BE2C (cell line): ENCODE results near the gene C3orf49.

ENCODE experiments used
- DNase-seq: peaks from one replicate; pipeline ENCODE4 v3.0.0-alpha.2; 2020
- H3K27me3 ChIP-seq: fragments of 250-450 bp; sonication (Bioruptor Pico); 2 replicates; pipeline ENCODE4 v1.5.1; 2020; ENCODE audit warnings: mild to moderate bottlenecking
- H3K36me3 ChIP-seq: fragments of 250-450 bp; sonication (Bioruptor Pico); 2 replicates; pipeline ENCODE4 v1.5.1; 2020; ENCODE audit warnings: mild to moderate bottlenecking
- H3K4me1 ChIP-seq: fragments of 250-450 bp; sonication (Bioruptor Pico); 2 replicates; pipeline ENCODE4 v1.5.1; 2020
- H3K4me3 ChIP-seq: 2 replicates; pipeline ENCODE4 v1.5.1; 2011; ENCODE audit warnings: low read depth, low read length
- H3K9me3 ChIP-seq: fragments of 250-450 bp; sonication (Bioruptor Pico); 2 replicates; pipeline ENCODE4 v1.5.1; 2020
- TF ChIP-seq, protein P1 (sequence below): IDR thresholded peaks from 2 replicates; pipeline ENCODE4 v1.5.1; 2012; ENCODE audit warnings: mild to moderate bottlenecking, low read depth, low read length

The C3orf49 gene

DNA sequence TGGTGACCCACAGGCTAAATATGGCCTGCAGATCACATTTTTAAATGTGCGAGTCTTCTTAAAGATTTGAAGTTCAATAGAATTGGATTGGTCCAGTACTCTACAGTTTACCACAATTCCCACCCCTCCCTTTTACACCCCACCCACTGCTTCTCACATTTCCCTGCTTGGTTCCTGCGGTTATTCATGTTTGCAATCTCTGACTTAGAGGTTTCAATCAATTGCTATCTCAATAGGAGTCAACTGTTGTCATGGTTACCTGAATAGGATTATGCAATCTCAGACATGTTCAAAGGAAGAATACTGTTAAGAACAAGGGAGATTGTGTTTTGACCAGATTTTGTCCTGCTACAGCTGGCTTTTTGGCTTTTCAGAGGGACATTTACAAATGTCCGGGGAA is 4.9 kb upstream of the C3orf49 start:
- Histone ChIP-seq H3K9me3 (no peaks in the 10 kb centered on the region), H3K27me3 (no peaks in the 10 kb centered on the region), H3K4me1 (peaks cover 2% of the 10 kb centered on the region; the same call in 1 of the 2 replicates), H3K4me3 (no peak overlapping the region), H3K36me3 (no peaks in the 10 kb centered on the region)
- TF ChIP-seq, protein P1, sequence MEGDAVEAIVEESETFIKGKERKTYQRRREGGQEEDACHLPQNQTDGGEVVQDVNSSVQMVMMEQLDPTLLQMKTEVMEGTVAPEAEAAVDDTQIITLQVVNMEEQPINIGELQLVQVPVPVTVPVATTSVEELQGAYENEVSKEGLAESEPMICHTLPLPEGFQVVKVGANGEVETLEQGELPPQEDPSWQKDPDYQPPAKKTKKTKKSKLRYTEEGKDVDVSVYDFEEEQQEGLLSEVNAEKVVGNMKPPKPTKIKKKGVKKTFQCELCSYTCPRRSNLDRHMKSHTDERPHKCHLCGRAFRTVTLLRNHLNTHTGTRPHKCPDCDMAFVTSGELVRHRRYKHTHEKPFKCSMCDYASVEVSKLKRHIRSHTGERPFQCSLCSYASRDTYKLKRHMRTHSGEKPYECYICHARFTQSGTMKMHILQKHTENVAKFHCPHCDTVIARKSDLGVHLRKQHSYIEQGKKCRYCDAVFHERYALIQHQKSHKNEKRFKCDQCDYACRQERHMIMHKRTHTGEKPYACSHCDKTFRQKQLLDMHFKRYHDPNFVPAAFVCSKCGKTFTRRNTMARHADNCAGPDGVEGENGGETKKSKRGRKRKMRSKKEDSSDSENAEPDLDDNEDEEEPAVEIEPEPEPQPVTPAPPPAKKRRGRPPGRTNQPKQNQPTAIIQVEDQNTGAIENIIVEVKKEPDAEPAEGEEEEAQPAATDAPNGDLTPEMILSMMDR = no peak
- DNase-seq = no peak

DNA sequence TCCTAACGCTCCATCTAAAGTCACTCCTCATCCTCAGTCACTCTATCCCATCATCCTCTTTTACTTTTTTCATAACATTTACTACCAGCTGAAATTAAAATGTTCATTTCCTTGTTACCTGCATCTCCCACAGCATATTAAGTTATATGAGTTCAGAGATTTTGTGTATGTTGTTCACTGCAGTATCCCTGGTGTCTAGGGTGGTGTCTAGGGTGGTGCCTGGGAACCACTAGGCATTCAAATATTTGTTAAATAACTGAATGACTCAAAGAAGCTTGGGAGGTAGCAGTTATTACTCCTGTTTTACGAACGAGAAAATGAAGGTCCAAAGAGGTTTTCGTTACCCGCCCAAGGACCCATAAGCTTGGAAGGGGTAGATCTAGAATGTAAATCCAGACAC is 1.9 kb upstream of the C3orf49 start:
- H3K4me1 ChIP-seq = peaks cover 2% of the 10 kb centered on the region; the same call in 1 of the 2 replicates
- no peak overlapping the region for H3K4me3 ChIP-seq
- no peaks in the 10 kb centered on the region for H3K27me3 ChIP-seq
- H3K9me3 ChIP-seq = no peaks in the 10 kb centered on the region
- H3K36me3 ChIP-seq = no peaks in the 10 kb centered on the region
- TF ChIP-seq, protein P1 = no peak
- DNase-seq = no peak

DNA sequence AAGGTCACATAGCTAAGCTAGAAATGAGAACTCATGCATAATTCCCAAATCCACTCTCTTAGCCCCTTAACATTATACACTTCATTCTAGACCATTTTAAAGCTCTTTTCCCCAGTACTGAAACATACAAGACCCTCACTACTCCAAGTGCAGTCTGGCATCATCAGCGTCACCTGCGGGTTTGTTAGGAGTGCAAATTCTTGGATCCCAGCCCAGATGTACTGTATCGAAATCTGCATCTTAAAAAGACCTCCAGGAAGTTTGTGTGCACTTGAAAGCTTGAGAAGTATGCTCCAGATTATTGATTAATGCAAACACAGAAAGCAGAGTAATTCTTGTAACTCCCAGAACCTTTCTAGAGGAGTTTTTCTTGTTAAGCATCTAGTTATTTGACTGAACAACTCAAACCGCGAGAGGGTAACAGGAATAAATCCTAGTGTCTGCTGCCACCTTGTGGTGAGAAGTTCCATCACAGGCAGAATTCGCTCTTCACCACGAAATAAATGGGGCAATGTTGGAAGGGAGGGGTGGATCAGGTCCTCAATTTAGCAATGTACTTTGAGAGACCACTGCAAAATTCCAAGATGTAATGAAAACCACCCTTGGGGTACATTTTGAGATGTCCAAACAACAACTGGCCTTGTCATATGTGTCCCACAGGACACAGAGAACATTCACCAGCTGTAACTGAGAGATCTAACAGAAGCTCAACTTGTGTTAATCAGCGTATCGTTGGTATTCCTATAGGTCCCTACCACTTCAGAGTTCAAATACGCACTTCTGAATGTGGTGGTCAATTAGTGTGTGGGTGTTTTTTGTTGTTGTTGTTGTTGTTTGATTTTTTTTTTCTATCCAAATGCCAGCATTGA is 583 bp upstream of the C3orf49 start:
- no peaks in the 10 kb centered on the region for H3K36me3 ChIP-seq

DNA sequence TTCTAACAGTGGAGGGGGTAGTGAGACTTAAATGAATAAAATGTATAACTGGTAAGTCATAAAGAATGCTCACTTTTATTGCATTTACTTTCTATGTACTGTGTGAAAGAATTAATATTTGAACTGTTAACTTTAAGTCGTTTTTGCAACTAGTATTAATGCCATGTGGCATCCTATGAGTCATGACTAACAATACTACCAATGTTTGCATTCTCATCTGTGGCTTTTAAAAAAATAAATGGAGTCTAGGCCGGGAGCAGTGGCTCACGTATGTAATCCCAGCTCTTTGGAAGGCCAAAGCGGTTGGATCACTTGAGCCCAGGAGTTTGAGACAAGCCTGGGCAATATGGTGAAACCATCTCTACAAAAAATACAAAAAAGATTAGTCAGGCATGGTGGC is 5.2 kb downstream of the C3orf49 start:
- Histone ChIP-seq H3K4me3 (no peak overlapping the region), H3K4me1 (no peaks in the 10 kb centered on the region; the same call in 1 of the 2 replicates), H3K27me3 (no peaks in the 10 kb centered on the region), H3K9me3 (no peaks in the 10 kb centered on the region), H3K36me3 (peaks cover 9% of the 10 kb centered on the region)
- no peak for DNase-seq
- TF ChIP-seq, protein P1 = no peak

More for the DNA sequence above, 583 bp upstream of the C3orf49 start:
- no peaks in the 10 kb centered on the region for H3K27me3 ChIP-seq
- no peaks in the 10 kb centered on the region for H3K9me3 ChIP-seq
- TF ChIP-seq, protein P1 = peak; percentile 87
- peak overlapping the region; percentile 35 for H3K4me3 ChIP-seq
- DNase-seq = peak; percentile 56
- H3K4me1 ChIP-seq = peaks cover 2% of the 10 kb centered on the region; the same call in 1 of the 2 replicates

DNA sequence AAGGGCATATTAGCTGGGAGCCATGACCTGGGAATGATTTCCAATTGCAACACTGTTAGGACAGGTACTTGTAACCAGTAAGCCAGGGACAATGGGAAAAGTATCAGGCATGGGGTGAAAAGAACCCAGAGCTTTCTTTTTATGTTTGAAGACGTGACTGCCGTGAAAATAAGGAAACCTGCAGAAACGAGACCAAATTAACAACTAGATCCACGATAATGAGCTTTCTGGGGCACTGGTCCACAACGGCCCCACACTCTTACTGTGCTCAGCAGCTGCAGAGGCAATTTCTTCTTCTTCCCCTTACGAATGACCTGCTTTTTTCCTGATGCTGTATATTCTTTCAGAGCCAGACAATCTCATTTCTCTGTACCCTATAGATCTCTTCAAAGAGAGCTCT is 11.4 kb downstream of the C3orf49 start:
- Histone ChIP-seq H3K4me1 (no peaks in the 10 kb centered on the region; the same call in 1 of the 2 replicates), H3K36me3 (peaks cover 30% of the 10 kb centered on the region), H3K27me3 (no peaks in the 10 kb centered on the region), H3K9me3 (no peaks in the 10 kb centered on the region), H3K4me3 (no peak overlapping the region)
- no peak for DNase-seq
- TF ChIP-seq, protein P1 = no peak

DNA sequence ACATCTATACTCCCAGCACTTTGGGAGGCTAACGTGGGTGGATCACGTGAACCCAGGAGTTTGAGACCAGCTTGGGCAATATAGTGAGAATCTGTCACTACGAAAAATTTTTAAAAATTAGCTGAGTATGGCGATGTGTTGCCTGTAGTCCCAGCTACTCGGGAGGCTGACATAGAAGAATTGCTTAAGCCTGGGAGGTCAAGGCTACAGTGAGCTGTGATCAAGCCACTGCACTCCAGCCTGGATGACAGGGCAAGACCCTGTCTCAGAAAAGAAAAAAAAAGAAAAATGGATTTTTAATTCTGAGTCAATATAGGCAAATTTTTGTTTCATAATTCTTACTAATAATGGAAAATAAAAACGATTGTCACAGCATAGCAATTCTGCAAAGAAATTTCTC is 13.3 kb downstream of the C3orf49 start:
- Histone ChIP-seq H3K4me3 (no peak overlapping the region), H3K36me3 (peaks cover 30% of the 10 kb centered on the region), H3K27me3 (no peaks in the 10 kb centered on the region), H3K4me1 (no peaks in the 10 kb centered on the region), H3K9me3 (no peaks in the 10 kb centered on the region)
- DNase-seq = no peak
- TF ChIP-seq, protein P1 = no peak
